K562 (cell line): ENCODE results near the gene ZNF790. TPM values are rescaled to one million over a fixed set of nuclear protein-coding genes. Genes with fewer than 3 reads are reported as not detected.

Experiments
- ASH1L ChIP-seq: fragments of 450-650 bp; IDR thresholded peaks from 2 replicates; pipeline ENCODE4 v1.6.1; 2018; ENCODE audit warnings: borderline replicate concordance, mild to moderate bottlenecking, low read depth; ENCODE audit not compliant: partially characterized antibody
- FOXJ2 ChIP-seq: fragments of 200-800 bp; sonication (Bioruptor generic); IDR thresholded peaks from 2 replicates; pipeline ENCODE4 v1.6.1; 2016; ENCODE audit warnings: missing genetic modification characterization, missing compliant biosample characterization
- GTF2B ChIP-seq: IDR thresholded peaks from 2 replicates; pipeline ENCODE4 v1.6.1; 2011; ENCODE audit not compliant: insufficient read length; ENCODE audit errors: extremely low read depth
- LCOR ChIP-seq: sonication (generic); formaldehyde crosslinking; IDR thresholded peaks from 2 replicates; pipeline ENCODE4 v1.8.0; 2022; ENCODE audit warnings: mild to moderate bottlenecking, missing genetic modification reagents
- MYBL2 ChIP-seq, 2 experiments: fragments of 450-650 bp in 1 of 2; sonication (generic) in 1 of 2; formaldehyde crosslinking in 1 of 2; IDR thresholded peaks; 2 replicates each; pipeline versions ENCODE4 v1.6.1 to v1.8.1; 2017 to 2022; ENCODE audit warnings: borderline replicate concordance in 1 of 2, inconsistent platforms in 1 of 2, low read depth in 1 of 2, mild to moderate bottlenecking in 1 of 2, missing genetic modification reagents in 1 of 2, moderate library complexity in 1 of 2
- OTX1 ChIP-seq: fragments of 450-650 bp; formaldehyde crosslinking; IDR thresholded peaks from 2 replicates; pipeline ENCODE4 v1.4.0; 2022; ENCODE audit warnings: mild to moderate bottlenecking
- POLR3G ChIP-seq: IDR thresholded peaks from 2 replicates; pipeline ENCODE4 v1.6.1; 2011; ENCODE audit not compliant: insufficient read length, insufficient replicate concordance; ENCODE audit errors: extremely low read depth
- RAD51 ChIP-seq: fragments of 450-650 bp; IDR thresholded peaks from 2 replicates; pipeline ENCODE4 v1.7.1; 2016; ENCODE audit warnings: low read depth, mild to moderate bottlenecking, borderline replicate concordance
- SIN3A ChIP-seq, 2 experiments: fragments of 150-350 bp in 1 of 2; IDR thresholded peaks; 2 replicates each; pipeline ENCODE4 v1.6.1; 2011 to 2016; ENCODE audit warnings: borderline replicate concordance in 2 of 2, low read depth in 2 of 2, low read length in 2 of 2, mild to moderate bottlenecking in 2 of 2, moderate library complexity in 2 of 2; ENCODE audit not compliant: control insufficient read depth in 1 of 2
- polyA plus RNA-seq, 8 experiments: library from polyadenylated mRNA; depleted of rRNA in 4 of 8; stranded (reverse) in 5 of 8; unstranded in 3 of 8; fragments of >200 nt; fragmentation: Nextera tagmentation in 2 of 8; fragmentation: Illumina TruSeq in 1 of 8; extraction: Ambion mirVana in 2 of 8; extraction: Trizol in 1 of 8; gene quantifications; 2 replicates each; pipeline versions ENCODE4 v1.2.1 to v1.2.3, GENCODE V29; 2011 to 2014; ENCODE audit warnings: inconsistent platforms in 1 of 8, missing spikeins in 1 of 8
- total RNA-seq, 7 experiments: library from RNA; depleted of rRNA in 6 of 7; stranded (reverse); fragments of >200 nt in 6 of 7; fragmentation: Illumina TruSeq in 2 of 7; extraction: Trizol in 2 of 7; gene quantifications; 2 replicates each; pipeline versions ENCODE4 v1.2.1 to v1.2.3, GENCODE V29; 2011 to 2021; ENCODE audit warnings: low replicate concordance in 1 of 7
- TF ChIP-seq, protein P1 (sequence below): fragments of 250-450 bp; sonication (Bioruptor Pico); IDR thresholded peaks from 2 replicates; pipeline ENCODE4 v1.4.0; 2020; ENCODE audit warnings: mild to moderate bottlenecking
- TF ChIP-seq, protein P2 (sequence below): fragments of 450-650 bp; IDR thresholded peaks from 2 replicates; pipeline ENCODE4 v1.6.1; 2016; ENCODE audit warnings: mild to moderate bottlenecking, moderate library complexity

Gene ZNF790
- total and polyA plus RNA-seq, 9 of the 15 experiments (the other 6 are each of a cell fraction or from before 2014, with no cell fraction given), result 0.33 to 1.7 (median 0.53) TPM

DNA sequence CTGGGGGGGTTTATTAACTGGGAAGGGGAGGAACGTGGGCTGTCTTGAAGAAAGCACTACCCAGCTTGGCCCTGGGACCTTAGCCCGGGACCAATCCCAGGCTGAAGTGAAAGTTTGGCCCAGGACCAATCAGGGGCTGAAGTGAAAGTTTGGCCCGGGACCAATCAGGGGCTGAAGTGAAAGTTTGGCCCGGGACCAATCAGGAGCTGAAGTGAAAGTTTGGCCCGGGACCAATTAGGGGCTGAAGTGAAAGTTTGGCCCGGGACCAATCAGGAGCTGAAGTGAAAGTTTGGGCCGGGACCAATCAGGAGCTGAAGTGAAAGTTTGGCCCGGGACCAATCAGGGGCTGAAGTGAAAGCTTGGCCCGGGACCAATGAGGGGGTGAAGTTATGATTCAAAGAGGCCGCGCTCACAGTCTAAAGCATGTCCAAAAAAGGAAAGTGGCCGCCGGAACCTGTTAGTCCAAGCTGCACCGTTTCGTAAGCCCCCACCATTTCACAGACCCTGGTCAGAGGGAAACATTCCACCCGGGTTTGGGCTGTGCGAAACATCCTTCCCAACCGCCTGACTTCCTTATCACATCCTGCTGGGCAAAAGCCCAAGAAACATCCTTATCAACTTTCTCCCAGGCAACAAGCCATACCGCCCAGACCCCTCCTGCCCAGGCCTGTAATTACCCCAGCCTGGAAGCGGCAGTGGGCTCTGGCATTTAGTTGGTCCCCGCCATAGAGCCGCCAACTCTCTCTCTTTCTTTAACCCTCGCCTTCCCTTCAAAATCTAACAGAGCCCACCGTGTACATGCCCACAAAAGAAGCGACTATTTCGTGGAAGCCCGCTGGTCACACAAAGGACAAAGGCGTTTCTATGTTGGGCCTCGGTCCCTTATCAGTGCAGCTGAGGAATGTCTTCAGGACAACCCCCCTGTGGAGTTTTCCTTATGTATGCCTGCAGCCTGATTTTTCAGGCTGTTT lies 66.6 kb downstream of the ZNF790 start (continued):
- TF ChIP-seq GTF2B (no peak), ASH1L (peak; percentile 57), MYBL2 (IDR thresholded peaks at IDR 0.05; ENCODE audit: low read depth) (peak; percentile 83), MYBL2 (CRISPR knock-in tag; IDR thresholded peaks at IDR 0.05; ENCODE audit: borderline replicate concordance) (no peak), SIN3A (IDR thresholded peaks at IDR 0.05; ENCODE audit: borderline replicate concordance in 2 of 2, control insufficient read depth in 1 of 2, low read depth in 2 of 2, low read length in 2 of 2) (peak in 1 of 2 experiments; percentile 16; a peak in 1 of 4 replicates), RAD51 (no peak), FOXJ2 (tag) (peak; percentile 83), LCOR (CRISPR knock-in tag) (peak; percentile 56; the same call in 1 of the 2 replicates), POLR3G (no peak), OTX1 (CRISPR knock-in tag) (no peak)
- TF ChIP-seq, protein P1, sequence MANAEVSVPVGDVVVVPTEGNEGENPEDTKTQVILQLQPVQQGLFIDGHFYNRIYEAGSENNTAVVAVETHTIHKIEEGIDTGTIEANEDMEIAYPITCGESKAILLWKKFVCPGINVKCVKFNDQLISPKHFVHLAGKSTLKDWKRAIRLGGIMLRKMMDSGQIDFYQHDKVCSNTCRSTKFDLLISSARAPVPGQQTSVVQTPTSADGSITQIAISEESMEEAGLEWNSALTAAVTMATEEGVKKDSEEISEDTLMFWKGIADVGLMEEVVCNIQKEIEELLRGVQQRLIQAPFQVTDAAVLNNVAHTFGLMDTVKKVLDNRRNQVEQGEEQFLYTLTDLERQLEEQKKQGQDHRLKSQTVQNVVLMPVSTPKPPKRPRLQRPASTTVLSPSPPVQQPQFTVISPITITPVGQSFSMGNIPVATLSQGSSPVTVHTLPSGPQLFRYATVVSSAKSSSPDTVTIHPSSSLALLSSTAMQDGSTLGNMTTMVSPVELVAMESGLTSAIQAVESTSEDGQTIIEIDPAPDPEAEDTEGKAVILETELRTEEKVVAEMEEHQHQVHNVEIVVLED (CRISPR knock-in tag), result no peak
- TF ChIP-seq, protein P2, sequence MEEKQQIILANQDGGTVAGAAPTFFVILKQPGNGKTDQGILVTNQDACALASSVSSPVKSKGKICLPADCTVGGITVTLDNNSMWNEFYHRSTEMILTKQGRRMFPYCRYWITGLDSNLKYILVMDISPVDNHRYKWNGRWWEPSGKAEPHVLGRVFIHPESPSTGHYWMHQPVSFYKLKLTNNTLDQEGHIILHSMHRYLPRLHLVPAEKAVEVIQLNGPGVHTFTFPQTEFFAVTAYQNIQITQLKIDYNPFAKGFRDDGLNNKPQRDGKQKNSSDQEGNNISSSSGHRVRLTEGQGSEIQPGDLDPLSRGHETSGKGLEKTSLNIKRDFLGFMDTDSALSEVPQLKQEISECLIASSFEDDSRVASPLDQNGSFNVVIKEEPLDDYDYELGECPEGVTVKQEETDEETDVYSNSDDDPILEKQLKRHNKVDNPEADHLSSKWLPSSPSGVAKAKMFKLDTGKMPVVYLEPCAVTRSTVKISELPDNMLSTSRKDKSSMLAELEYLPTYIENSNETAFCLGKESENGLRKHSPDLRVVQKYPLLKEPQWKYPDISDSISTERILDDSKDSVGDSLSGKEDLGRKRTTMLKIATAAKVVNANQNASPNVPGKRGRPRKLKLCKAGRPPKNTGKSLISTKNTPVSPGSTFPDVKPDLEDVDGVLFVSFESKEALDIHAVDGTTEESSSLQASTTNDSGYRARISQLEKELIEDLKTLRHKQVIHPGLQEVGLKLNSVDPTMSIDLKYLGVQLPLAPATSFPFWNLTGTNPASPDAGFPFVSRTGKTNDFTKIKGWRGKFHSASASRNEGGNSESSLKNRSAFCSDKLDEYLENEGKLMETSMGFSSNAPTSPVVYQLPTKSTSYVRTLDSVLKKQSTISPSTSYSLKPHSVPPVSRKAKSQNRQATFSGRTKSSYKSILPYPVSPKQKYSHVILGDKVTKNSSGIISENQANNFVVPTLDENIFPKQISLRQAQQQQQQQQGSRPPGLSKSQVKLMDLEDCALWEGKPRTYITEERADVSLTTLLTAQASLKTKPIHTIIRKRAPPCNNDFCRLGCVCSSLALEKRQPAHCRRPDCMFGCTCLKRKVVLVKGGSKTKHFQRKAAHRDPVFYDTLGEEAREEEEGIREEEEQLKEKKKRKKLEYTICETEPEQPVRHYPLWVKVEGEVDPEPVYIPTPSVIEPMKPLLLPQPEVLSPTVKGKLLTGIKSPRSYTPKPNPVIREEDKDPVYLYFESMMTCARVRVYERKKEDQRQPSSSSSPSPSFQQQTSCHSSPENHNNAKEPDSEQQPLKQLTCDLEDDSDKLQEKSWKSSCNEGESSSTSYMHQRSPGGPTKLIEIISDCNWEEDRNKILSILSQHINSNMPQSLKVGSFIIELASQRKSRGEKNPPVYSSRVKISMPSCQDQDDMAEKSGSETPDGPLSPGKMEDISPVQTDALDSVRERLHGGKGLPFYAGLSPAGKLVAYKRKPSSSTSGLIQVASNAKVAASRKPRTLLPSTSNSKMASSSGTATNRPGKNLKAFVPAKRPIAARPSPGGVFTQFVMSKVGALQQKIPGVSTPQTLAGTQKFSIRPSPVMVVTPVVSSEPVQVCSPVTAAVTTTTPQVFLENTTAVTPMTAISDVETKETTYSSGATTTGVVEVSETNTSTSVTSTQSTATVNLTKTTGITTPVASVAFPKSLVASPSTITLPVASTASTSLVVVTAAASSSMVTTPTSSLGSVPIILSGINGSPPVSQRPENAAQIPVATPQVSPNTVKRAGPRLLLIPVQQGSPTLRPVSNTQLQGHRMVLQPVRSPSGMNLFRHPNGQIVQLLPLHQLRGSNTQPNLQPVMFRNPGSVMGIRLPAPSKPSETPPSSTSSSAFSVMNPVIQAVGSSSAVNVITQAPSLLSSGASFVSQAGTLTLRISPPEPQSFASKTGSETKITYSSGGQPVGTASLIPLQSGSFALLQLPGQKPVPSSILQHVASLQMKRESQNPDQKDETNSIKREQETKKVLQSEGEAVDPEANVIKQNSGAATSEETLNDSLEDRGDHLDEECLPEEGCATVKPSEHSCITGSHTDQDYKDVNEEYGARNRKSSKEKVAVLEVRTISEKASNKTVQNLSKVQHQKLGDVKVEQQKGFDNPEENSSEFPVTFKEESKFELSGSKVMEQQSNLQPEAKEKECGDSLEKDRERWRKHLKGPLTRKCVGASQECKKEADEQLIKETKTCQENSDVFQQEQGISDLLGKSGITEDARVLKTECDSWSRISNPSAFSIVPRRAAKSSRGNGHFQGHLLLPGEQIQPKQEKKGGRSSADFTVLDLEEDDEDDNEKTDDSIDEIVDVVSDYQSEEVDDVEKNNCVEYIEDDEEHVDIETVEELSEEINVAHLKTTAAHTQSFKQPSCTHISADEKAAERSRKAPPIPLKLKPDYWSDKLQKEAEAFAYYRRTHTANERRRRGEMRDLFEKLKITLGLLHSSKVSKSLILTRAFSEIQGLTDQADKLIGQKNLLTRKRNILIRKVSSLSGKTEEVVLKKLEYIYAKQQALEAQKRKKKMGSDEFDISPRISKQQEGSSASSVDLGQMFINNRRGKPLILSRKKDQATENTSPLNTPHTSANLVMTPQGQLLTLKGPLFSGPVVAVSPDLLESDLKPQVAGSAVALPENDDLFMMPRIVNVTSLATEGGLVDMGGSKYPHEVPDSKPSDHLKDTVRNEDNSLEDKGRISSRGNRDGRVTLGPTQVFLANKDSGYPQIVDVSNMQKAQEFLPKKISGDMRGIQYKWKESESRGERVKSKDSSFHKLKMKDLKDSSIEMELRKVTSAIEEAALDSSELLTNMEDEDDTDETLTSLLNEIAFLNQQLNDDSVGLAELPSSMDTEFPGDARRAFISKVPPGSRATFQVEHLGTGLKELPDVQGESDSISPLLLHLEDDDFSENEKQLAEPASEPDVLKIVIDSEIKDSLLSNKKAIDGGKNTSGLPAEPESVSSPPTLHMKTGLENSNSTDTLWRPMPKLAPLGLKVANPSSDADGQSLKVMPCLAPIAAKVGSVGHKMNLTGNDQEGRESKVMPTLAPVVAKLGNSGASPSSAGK, result 0 out of 2 replicates have a peak, but pooled peaks have one; percentile 11
